HG03575 (cell line): ENCODE data around the gene APOBR.
"Not testable (repeated sequence)": the region's sequence is repeated elsewhere in the genome, so short reads cannot be mapped to it uniquely, and the experiment has no call there.

Experiments
- ATAC-seq: cut with Tn5 transposase; IDR thresholded peaks from one replicate; pipeline ENCODE4 v1.9.1; 2021; ENCODE audit not compliant: unreplicated experiment, insufficient number of reproducible peaks, low FRiP score; ENCODE audit errors: extremely low read depth

Gene APOBR

DNA sequence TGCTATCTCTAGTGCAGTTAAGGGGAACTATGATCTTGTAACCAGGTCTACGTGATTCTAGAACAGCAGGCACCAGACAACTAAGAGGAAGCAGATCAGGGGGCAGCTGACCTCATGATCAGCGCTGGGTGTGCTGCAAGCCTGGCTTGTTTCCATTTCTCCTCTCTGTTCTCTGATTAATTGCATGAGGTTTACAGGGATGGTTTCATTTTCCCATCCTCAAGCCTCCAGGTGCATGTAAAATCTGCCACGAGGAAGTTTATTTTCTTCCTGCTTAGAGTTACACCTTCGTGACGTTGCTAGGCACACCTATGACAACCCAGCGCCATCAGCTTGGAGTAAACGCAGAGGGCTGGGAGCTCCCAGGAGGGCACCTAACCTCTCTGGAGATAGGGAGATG, 48.6 kb downstream of the APOBR start:
- no peak for ATAC-seq

DNA sequence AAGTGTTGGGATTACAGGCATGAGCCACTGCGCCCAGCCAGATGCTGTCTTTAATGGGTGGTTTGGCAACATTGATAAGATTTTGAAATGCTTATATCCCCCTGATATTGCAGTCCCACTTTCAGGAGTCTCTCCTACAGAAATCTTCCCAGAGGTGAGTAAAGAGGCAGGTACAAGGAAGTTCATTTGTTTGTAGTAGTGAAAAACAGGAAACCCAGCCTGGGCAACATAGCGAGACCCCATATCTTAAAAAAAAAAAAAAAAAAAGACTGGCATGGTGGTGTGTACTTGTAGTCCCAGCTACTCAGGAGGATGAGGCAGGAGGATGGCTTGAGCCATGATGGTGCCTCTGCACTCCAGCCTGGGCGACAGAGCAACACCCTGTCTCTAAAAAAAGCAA, 50.6 kb downstream of the APOBR start:
- ATAC-seq = no peak

DNA sequence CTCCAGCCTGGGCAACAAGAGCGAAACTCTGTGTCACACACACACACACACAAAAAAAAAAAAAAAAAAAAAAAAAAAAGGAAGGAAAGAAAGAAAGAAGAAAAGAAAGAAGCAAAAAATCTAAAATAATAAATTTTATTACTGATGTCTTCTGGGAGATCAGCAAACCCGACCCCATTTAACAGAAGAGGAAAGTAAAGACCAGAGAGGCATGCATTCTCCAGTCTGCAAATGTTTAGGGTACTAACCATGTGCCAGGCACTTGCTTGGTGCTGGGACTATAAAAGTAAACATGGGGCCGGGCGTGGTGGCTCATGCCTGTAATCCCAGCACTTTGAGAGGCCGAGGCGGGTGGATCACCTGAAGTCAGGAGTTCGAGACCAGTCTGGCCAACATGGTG, 51.5 kb downstream of the APOBR start:
- ATAC-seq = not testable (repeated sequence)

DNA sequence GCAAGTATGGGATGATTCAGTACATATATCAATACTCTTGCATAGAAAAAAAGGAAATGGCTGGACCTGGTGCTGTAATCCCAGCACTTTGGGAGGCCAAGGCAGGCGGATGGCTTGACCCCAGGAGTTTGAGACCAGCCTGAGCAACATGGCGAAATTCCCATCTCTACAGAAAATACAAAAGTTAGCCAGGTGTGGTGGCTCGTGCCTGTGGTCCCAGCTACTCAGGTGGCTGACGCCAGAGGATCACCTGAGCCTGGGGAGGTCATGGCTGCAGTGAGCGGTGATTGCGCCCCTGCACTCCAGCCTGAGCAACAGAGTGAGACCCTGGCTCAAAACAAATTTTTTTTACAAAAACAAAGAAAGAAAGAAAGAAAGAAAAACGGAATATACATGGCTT, 52.2 kb downstream of the APOBR start:
- no peak for ATAC-seq

DNA sequence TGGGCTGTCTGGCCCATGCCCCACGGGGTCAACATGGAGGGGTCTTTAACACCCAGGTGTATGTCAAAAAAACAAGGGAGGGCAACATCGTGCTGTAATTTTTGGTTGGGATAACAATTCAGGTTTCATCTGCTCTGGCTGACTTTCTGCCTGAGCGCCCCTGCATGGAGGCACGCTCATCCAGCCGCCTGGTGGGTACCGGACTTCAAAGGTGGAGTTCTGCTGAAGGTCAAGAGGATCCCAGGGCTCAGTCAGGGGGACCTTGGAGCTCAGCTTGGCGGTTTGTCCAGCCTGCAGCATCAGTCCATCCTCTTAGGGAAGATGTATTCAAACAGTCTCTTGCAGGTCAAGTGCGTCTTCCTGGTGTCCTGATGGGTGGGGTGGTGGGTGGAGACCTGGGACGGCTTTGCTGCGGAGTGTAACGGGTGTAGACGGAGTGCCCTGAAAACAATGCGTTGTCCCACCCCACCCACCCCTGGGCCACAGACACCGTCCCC, 53.9 kb downstream of the APOBR start:
- ATAC-seq = no peak
